ENCODE results near the gene FAM163B. TPM values are rescaled to one million over a fixed set of nuclear protein-coding genes. Genes with fewer than 3 reads are reported as not detected.

Gene FAM163B
- total RNA-seq, 2 donors from 2014 or later: 0.78 TPM; not detected in 1

- H3K36me3 ChIP-seq (replicated peaks in 1 of 2; ENCODE audit: insufficient read depth in 1 of 2, low read depth in 2 of 2): no peaks in the 10 kb centered on the region
- WGBS, 2 donors: 71 to 74% methylated on average over 13 to 25 of the region's 25 CpGs
- H3K27me3 ChIP-seq: no peaks in the 10 kb centered on the region
- TF ChIP-seq CTCF (IDR thresholded peaks at IDR 0.05): no peak
- no peak for TF ChIP-seq POLR2A (IDR thresholded peaks at IDR 0.05)
- DNase-seq (no peak), ATAC-seq (no peak)
- H3K27ac ChIP-seq: no peak overlapping the region
- H3K4me3 ChIP-seq: no peak overlapping the region
- H3K4me1 ChIP-seq: no peaks in the 10 kb centered on the region
- H3K9me3 ChIP-seq: no peaks in the 10 kb centered on the region
- intact Hi-C loops (cut with DNase I): no loop called here
Observed at GRCh38 chr9:133647765-133648469, 38.7 kb upstream of the FAM163B start.

DNA sequence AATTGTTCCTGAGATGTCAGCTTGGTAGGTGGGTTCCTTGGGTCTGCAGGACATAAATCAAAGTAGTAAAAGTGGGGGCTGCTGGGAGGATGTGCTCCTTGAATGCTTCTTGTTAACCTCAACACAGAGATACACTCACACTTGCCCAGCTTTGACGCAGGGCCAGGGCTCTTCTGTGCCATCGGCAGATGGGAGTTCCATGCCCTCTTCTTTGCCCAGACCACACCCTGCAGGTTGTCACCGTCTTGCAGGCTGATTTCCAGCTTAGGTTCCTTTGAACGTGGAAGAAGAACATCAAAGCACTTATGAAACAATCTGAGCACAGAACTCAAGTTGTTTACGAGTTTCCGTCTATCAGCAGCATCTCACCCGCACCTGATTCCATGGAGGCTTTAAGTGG lies 38.0 kb upstream of the FAM163B start:
- intact Hi-C loops (cut with DNase I): no loop called here
- Histone ChIP-seq H3K27ac (no peak overlapping the region), H3K27me3 (no peaks in the 10 kb centered on the region), H3K36me3 (replicated peaks in 1 of 2; ENCODE audit: insufficient read depth in 1 of 2, low read depth in 2 of 2) (no peaks in the 10 kb centered on the region), H3K4me1 (no peaks in the 10 kb centered on the region), H3K4me3 (no peak overlapping the region), H3K9me3 (no peaks in the 10 kb centered on the region)
- WGBS, 2 donors: 48 to 64% methylated on average over 7 of the region's 7 CpGs
- ATAC-seq (no peak), DNase-seq (no peak)
- no peak for TF ChIP-seq POLR2A (IDR thresholded peaks at IDR 0.05)
- TF ChIP-seq CTCF (IDR thresholded peaks at IDR 0.05): no peak

- intact Hi-C loops (cut with DNase I): no loop called here
- no peak overlapping the region for H3K27ac ChIP-seq
- no peak for TF ChIP-seq CTCF (IDR thresholded peaks at IDR 0.05)
- no peak for TF ChIP-seq POLR2A (IDR thresholded peaks at IDR 0.05)
- WGBS, 2 donors: 54 to 65% methylated on average over 10 of the region's 10 CpGs
- H3K4me1 ChIP-seq: no peaks in the 10 kb centered on the region
- no peak for ATAC-seq
- no peaks in the 10 kb centered on the region for H3K36me3 ChIP-seq (replicated peaks in 1 of 2; ENCODE audit: insufficient read depth in 1 of 2, low read depth in 2 of 2)
- no peaks in the 10 kb centered on the region for H3K27me3 ChIP-seq
- no peak overlapping the region for H3K4me3 ChIP-seq
- no peak for DNase-seq
- no peaks in the 10 kb centered on the region for H3K9me3 ChIP-seq
Observed at GRCh38 chr9:133645021-133645765, 36.0 kb upstream of the FAM163B start.

DNA sequence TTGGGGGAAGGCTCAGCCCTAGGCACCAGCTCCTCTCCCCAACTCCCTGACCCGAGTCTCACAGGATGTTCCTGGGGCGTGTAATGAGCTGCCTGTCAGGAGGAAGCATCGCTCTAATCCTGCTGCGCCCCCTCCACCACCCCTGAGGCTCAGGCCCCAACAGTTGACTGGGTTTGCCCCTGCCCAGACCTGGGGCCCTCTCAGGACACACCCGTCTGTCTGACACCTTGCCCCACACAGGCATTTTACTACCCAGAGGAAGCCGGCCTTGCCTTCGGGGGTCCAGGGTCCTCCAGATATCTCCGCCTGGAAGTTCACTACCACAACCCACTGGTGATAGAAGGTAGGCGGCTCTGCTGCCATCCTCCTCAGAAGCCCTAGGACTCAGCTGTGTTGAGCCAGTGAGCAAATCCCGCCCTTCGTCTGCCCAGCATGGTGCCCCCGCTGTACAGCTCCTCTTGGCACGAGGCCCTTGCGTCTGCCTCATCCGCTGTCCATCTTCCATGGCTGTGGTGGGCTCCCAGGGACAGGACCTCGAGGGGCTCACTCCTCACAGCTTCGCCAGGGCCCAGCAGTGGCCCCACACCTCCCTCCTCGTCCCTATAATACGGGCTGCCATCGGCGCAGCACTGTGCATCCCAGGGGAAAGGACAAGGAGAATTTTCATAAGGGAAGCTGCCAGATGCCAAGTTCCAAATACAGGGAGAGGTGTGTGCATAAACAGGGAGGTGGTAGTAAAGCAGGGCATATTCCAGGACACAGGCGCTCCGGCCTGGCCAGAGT lies 35.0 kb upstream of the FAM163B start:
- no peak for TF ChIP-seq POLR2A (IDR thresholded peaks at IDR 0.05)
- TF ChIP-seq CTCF (IDR thresholded peaks at IDR 0.05): no peak
- 77 to 80% methylated on average over 17 to 23 of the region's 23 CpGs for WGBS, 2 donors
- Histone ChIP-seq H3K36me3 (replicated peaks in 1 of 2; ENCODE audit: insufficient read depth in 1 of 2, low read depth in 2 of 2) (no peaks in the 10 kb centered on the region), H3K4me3 (no peak overlapping the region), H3K27me3 (no peaks in the 10 kb centered on the region), H3K4me1 (no peaks in the 10 kb centered on the region), H3K27ac (no peak overlapping the region), H3K9me3 (no peaks in the 10 kb centered on the region)
- intact Hi-C loops (cut with DNase I): no loop called here
- ATAC-seq (no peak), DNase-seq (no peak)
